ENCODE measurements around the gene MCUB. TPM values are rescaled to one million over a fixed set of nuclear protein-coding genes. Genes with fewer than 3 reads are reported as not detected.
A peak's percentile ranks its signal among the peaks of the same experiment; 100 is the strongest.
"Not testable (repeated sequence)": the region's sequence is repeated elsewhere in the genome, so short reads cannot be mapped to it uniquely, and the experiment has no call there.

Gene MCUB
- total RNA-seq, 8 experiments from 2014 or later: 2.8 to 12.1 (median 7.8) TPM

DNA sequence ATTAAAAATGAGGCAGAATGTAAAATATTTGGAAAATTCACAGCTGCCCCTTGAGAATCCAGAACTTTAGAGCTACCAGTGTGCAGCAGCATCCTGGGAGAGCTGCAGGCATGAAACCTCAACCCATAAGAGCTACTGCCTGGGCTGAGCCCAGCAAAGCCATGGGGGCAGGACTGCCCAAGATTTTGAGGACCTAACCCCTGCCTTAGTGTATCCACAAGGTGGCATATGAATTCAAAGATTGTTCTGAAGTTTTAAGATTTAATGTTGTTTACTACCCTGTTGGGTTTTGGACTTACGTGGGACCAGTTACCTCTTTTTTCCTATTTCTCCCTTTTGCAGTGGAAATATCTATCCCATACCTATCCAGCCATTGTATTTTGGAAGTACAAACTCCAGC, 116.8 kb downstream of the MCUB start:
- 80 to 100% (median 100%) methylated on average over 1 of the region's 1 CpG; no CpG with 5 or more reads in 4 of the 10 experiments for WGBS, 10 experiments
- Histone ChIP-seq H3K4me3 (no peak overlapping the region), H3K27ac (no peak overlapping the region), H3K4me1 (replicated peaks in 1 of 2) (no peaks in the 10 kb centered on the region)
- in situ Hi-C loops (cut with MboI; ENCODE audit: low pct_unique_long_range_greater_than_20kb in 2 of 9, low sequenced_read_pairs in 9 of 9, unreplicated experiment in 9 of 9): no loop called here
- no peak for ATAC-seq (replicated peaks in 6 of 8)

DNA sequence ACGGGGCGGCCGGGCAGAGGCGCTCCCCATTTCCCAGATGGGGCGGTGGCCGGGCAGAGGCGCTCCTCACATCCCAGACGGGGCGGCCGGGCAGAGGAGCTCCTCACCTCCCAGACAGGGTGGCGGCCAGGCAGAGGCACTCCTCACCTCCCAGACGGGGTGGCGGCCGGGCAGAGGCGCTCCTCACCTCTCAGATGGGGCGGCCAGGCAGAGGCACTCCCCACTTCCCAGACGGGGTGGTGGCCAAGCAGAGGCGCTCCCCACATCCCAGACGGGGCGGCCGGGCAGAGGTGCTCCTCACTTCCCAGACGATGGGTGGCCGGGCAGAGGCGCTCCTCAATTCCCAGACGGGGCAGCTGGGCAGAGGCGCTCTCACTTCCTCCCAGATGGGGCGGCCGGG, 118.4 kb downstream of the MCUB start:
- H3K27ac ChIP-seq; H3K4me1 ChIP-seq (replicated peaks in 1 of 2); ATAC-seq (replicated peaks in 6 of 8); in situ Hi-C loops (cut with MboI; ENCODE audit: low pct_unique_long_range_greater_than_20kb in 2 of 9, low sequenced_read_pairs in 9 of 9, unreplicated experiment in 9 of 9); H3K4me3 ChIP-seq: not testable (repeated sequence)
- WGBS, 10 experiments: no CpG with 5 or more reads among the region's 28 CpGs

DNA sequence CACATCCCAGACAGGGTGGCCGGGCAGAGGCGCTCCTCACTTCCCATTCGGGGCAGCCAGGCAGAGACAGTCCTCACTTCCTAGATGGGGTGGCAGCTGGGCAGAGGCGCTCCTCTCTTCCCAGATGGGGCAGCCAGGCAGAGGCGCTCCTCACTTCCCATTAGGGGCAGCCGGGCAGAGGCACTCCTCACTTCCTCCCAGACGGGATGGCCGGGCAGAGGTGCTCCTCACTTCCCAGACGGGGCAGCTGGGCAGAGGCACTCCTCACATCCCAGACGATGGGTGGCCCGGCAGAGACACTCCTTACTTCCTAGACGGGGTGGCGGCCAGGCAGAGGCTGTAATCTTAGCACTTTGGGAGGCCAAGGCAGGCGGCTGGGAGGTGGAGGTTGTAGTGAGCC, 118.9 kb downstream of the MCUB start:
- H3K4me3 ChIP-seq; ATAC-seq (replicated peaks in 6 of 8); H3K4me1 ChIP-seq (replicated peaks in 1 of 2); H3K27ac ChIP-seq; in situ Hi-C loops (cut with MboI; ENCODE audit: low pct_unique_long_range_greater_than_20kb in 2 of 9, low sequenced_read_pairs in 9 of 9, unreplicated experiment in 9 of 9): not testable (repeated sequence)
- WGBS, 10 experiments: no CpG with 5 or more reads among the region's 14 CpGs

DNA sequence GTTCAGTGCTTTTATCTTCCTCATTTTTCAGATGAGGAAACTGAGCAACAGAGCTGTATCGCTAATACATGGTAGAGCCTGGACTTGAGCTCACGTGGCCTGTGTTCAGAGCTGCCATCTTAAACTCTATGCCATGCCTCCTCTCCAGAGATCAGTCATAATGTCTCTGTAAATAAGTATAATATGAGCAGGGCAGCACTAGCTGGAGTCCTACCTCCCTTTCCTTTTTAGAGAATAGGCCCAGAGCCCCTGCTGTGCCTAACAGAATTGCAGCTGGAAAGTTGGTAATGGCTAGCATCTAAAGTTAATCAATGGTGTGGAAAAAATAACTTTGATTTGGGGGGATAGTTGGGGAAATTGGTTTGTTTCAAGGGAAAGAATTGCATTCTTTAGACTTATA, 122.8 kb downstream of the MCUB start:
- ATAC-seq (replicated peaks in 6 of 8): no peak
- 80 to 100% (median 90%) methylated on average over 1 to 2 of the region's 2 CpGs; no CpG with 5 or more reads in 5 of the 10 experiments for WGBS, 10 experiments
- Histone ChIP-seq H3K4me1 (replicated peaks in 1 of 2) (no peaks in the 10 kb centered on the region), H3K27ac (no peak overlapping the region), H3K4me3 (no peak overlapping the region)
- in situ Hi-C loops (cut with MboI; ENCODE audit: low pct_unique_long_range_greater_than_20kb in 2 of 9, low sequenced_read_pairs in 9 of 9, unreplicated experiment in 9 of 9): no loop called here

DNA sequence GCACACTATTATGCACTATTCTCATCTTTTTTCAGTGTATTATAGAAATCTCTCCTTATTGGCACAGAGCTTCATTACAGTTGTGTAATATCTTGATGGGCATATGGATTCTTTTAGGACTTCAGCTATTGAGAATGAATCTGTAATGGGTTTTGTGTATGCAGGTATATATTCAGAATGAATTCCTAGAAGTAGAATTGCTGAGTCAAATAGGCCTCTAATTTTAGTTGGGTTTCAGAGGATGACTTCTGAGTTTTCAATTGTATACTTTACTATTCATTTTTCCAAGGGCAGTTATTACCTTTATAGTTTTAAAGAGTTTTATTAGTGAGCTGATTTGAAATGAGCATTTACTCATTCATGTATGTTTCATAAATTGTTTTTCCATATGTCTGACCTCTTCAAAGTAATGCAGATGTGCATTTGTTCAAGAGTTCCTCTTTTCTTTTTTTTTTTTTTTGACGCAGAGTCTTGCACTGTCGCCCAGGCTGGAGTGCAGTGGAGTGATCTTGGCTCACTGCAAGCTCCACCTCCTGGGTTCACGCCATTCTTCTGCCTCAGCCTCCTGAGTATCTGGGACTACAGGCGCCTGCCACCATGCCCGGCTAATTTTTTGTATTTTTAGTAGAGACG, 123.7 kb downstream of the MCUB start:
- Histone ChIP-seq H3K4me1 (replicated peaks in 1 of 2) (no peaks in the 10 kb centered on the region), H3K27ac (no peak overlapping the region), H3K4me3 (no peak overlapping the region)
- no peak for ATAC-seq (replicated peaks in 6 of 8)
- 100% methylated on average over 1 to 2 of the region's 6 CpGs; no CpG with 5 or more reads in 7 of the 10 experiments for WGBS, 10 experiments
- in situ Hi-C loops (cut with MboI; ENCODE audit: low pct_unique_long_range_greater_than_20kb in 2 of 9, low sequenced_read_pairs in 9 of 9, unreplicated experiment in 9 of 9): no loop called here

DNA sequence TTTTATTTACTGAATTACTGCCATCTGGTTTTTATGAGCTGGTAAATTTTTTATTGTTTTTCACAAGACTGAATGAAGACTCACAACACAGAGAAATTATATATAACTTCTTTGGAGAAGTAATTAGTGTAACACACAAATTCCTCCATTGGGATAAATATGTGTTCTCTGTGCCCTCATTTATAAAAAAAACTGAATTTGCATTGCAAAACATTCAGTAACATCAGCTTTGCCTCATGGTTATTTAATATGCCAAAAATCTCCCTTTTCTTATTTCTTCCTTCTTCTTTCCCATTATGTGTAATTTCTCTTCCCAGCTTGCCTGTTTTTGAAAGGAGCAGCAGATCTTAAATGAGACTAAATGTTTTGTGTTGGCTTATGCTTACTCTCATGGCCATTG, 124.7 kb downstream of the MCUB start:
- H3K4me1 ChIP-seq (replicated peaks in 1 of 2): no peaks in the 10 kb centered on the region
- in situ Hi-C loops (cut with MboI; ENCODE audit: low pct_unique_long_range_greater_than_20kb in 2 of 9, low sequenced_read_pairs in 9 of 9, unreplicated experiment in 9 of 9): no loop called here
- no peak overlapping the region for H3K27ac ChIP-seq
- peak in 3 of 8 experiments; percentile 52 to 69 (median 63) for ATAC-seq (replicated peaks in 6 of 8)
- no peak overlapping the region for H3K4me3 ChIP-seq

DNA sequence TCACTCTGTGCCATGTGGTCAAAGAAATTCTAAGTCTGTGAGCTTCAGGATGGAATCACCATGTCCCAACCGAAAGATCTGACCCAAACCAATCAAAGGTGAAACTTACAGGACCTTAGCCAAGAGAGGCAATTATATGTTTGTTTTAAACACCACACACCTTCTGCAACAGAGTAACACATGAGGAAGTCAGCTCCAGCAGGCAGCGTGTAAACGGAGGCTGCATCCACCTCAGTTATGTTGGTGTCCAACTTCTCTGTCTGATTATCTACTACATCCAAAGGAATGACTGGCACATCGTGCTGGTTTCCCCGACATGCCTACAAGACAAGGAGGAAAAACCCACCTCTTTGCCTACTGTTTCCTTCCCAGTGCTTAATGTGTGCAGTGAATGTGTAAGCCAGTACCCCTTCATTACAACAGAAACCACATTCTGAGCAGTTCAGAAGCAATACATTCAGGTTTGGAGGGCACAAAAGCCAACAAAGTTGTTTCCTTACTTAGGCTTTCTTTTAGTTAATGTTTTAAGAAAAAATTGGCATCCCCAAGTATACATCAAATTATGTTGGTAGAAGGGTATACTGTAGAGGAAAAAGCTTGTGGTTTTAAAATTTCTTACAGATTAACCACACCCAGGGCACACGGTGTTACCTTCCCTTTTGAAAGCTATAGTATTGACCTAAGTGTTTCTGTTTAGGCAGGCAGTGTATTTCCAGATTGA, 130.8 kb downstream of the MCUB start:
- Histone ChIP-seq H3K4me1 (replicated peaks in 1 of 2) (no peaks in the 10 kb centered on the region), H3K4me3 (no peak overlapping the region), H3K27ac (no peak overlapping the region)
- WGBS, 10 experiments: 38 to 100% (median 90%) methylated on average over 1 to 5 of the region's 6 CpGs; no CpG with 5 or more reads in 2 of the 10 experiments
- no peak for ATAC-seq (replicated peaks in 6 of 8)
- in situ Hi-C loops (cut with MboI; ENCODE audit: low pct_unique_long_range_greater_than_20kb in 2 of 9, low sequenced_read_pairs in 9 of 9, unreplicated experiment in 9 of 9): no loop called here

DNA sequence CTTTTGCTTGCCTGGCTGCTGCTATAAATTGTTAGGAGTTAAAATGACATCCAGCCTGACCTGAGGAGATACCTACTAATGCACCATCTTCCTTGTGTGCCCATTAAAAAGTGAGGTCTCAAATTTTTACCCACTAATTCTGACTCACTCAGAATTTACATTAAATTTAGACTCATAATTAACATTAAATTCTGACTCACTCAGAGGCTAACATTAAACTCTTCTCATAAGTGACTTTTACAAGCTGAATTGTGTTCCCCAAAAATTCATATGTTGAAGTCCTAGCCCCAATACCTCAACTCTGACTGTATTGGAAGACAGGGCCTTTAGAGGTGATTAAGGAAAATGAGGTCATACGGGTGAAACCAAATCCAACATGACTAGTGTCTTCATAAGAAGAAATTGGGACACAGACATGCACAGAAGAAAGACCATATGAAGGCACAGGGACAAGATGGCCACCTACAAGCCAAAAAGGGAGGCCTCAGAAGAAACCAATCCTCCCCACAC, 131.4 kb downstream of the MCUB start:
- no peak overlapping the region for H3K27ac ChIP-seq
- peak in 1 of 8 experiments; percentile 52 for ATAC-seq (replicated peaks in 6 of 8)
- in situ Hi-C loops (cut with MboI; ENCODE audit: low pct_unique_long_range_greater_than_20kb in 2 of 9, low sequenced_read_pairs in 9 of 9, unreplicated experiment in 9 of 9): no loop called here
- no peak overlapping the region for H3K4me3 ChIP-seq
- WGBS, 10 experiments: 67 to 100% methylated on average over 1 of the region's 1 CpG; no CpG with 5 or more reads in 8 of the 10 experiments
- H3K4me1 ChIP-seq (replicated peaks in 1 of 2): no peaks in the 10 kb centered on the region

DNA sequence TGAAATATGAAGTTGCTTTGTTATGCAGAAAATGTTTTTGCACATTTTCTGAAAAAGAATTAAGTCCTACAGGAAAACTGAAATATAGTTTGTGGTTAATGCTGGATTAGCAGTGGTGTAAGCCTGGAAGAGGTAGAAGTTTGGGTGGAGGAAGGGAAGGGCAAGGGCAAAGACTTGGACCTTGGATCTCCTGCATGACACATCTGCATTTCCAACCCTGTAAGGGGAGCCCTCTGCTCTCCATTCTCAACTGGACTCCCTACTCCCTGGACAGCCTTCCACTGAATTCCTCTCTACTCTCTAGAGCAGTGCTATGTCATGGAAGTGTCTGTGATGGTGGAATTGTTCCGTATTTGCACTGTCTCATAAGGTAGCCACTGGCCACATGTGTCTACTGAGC, 138.6 kb downstream of the MCUB start:
- Histone ChIP-seq H3K4me3 (no peak overlapping the region), H3K4me1 (replicated peaks in 1 of 2) (peaks cover 5 to 9% of the 10 kb centered on the region in 2 donors), H3K27ac (no peak overlapping the region)
- ATAC-seq (replicated peaks in 6 of 8): no peak
- WGBS, 10 experiments: 100% methylated on average over 1 of the region's 1 CpG; no CpG with 5 or more reads in 6 of the 10 experiments
- in situ Hi-C loops (cut with MboI; ENCODE audit: low pct_unique_long_range_greater_than_20kb in 2 of 9, low sequenced_read_pairs in 9 of 9, unreplicated experiment in 9 of 9): no loop called here

DNA sequence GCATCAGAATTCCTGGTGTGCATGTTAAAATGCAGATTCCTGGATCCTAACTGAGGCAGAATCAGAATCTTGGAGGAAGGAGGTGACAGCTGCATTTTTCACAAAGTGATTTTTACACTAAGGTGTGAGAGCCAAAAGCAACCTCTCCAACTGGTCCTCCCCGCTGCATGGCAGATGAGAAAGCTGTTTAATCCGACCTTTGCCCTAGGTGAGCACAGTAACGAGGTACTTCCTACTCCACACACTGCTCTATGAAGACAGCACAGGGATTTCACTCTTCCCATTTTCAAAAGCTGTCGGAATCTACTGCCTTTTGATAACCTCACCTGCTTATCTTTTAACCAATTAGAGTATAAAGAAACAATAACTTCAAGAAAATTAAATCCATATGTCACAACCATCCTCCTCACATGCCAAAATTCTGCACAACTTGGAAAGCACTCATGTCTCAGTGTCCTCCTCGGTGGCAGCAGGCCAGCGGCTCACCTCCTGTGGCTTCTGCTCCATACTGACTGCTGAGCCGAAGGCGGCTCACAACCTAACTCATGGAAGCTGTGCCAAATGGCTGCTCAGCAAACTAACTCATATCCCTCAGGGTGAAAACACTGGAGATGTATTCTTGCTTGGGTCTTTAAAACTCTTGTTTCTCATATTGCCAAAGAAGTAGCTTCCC, 139.6 kb downstream of the MCUB start:
- 71 to 100% (median 96%) methylated on average over 2 to 6 of the region's 8 CpGs; no CpG with 5 or more reads in 3 of the 10 experiments for WGBS, 10 experiments
- Histone ChIP-seq H3K4me3 (no peak overlapping the region), H3K4me1 (replicated peaks in 1 of 2) (peaks cover 7 to 13% of the 10 kb centered on the region in 2 donors), H3K27ac (no peak overlapping the region)
- in situ Hi-C loops (cut with MboI; ENCODE audit: low pct_unique_long_range_greater_than_20kb in 2 of 9, low sequenced_read_pairs in 9 of 9, unreplicated experiment in 9 of 9): loop anchor here in 1 of 9 experiments (25.0 kb wide), 1 partner anchor 263 kb away; no protein-coding TSS in a partner anchor
- no peak for ATAC-seq (replicated peaks in 6 of 8)

DNA sequence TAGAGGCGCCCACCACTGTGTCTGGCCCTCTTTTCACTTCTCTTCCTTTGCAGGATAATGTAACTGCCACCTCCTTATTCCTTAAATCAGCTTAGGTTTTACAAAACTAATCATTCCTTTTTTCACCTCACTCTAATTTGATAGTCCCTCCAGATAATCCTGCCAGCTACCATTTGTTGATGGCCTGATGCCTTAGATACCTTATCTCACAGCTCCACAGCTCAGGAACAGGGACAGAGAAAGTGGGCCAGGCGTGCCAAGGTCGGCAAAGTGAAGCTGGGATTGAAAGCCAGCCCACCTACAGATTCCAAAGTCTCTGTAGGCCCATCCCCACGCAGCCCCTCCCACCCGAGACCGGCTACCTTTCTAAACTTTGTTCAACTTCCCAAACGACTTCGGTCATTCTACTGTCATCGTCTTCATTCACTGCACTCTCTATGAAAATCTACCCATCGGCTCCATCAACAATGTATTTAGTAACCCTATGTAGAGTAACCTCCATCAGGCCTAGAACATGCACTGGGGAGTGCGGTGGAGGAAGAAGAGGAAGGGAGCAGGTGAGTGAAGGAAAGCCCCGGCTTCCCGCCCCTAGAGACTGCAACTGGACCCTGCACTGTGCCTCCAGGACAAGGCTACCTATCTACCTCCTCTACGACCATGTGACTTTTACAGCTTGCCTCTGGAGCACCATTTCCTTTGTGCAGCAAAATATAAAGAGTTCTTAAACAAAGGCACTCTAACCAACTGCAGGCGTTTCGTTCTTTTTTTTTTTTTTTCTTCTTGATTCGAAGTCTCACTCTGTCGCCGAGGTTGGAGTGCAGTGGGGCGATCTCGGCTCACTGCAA, 141.7 kb downstream of the MCUB start:
- no peak for ATAC-seq (replicated peaks in 6 of 8)
- Histone ChIP-seq H3K4me1 (replicated peaks in 1 of 2) (peaks cover 7 to 13% of the 10 kb centered on the region in 2 donors), H3K27ac (no peak overlapping the region), H3K4me3 (peak overlapping the region; percentile 60 to 81 (median 71))
- WGBS, 10 experiments: 19 to 100% (median 51%) methylated on average over 1 to 12 of the region's 21 CpGs
- in situ Hi-C loops (cut with MboI; ENCODE audit: low pct_unique_long_range_greater_than_20kb in 2 of 9, low sequenced_read_pairs in 9 of 9, unreplicated experiment in 9 of 9): loop anchor here in 1 of 9 experiments (25.0 kb wide), 1 partner anchor 261 kb away; no protein-coding TSS in a partner anchor

DNA sequence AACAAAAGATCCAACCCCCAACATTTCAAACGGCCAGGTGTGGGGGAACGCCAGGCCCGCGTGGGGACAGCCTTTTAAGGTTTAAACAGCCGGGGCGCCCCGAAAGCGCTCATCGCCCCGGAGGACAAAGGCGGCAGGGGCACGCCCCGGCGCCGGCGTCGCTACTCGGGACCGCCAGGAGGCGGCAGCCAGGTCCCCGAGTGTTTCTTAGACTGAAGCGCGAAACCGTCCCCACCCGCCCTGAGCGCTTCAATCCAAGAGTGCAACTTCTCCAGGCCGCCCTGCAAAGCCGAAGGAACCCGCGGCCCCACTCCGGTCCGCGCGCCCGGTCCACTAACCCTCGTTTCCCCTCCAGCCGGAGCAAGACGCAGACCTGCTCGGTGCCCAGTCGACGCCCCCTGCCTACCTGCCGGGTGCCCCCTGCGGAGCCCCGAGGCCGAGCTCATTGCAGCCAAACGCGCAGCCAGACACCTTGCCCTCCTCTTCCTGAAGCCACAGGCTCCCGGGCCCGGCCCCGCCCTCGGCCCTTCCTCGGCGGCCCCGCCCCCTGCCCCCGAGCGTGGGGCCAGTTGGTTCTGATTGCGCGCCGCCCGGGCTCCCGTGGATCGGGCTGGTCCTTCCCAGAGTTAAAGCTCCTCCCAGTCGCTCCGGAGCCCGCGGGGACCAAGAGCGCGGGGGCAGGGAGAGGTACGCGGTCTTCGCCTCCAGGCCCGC, 143.1 kb downstream of the MCUB start, which contains the start of gene CASP6:
CASP6 (minus strand) TSS at position 496 of the 714 bp plus-strand sequence; CDS start at position 446, 50 bp downstream.
- in situ Hi-C loops (cut with MboI; ENCODE audit: low pct_unique_long_range_greater_than_20kb in 2 of 9, low sequenced_read_pairs in 9 of 9, unreplicated experiment in 9 of 9): loop anchor here in 1 of 9 experiments (25.0 kb wide), 1 partner anchor 259 kb away; no protein-coding TSS in a partner anchor
- H3K4me1 ChIP-seq (replicated peaks in 1 of 2): peaks cover 7 to 13% of the 10 kb centered on the region in 2 donors
- peak; percentile 85 to 91 (median 89) for ATAC-seq (replicated peaks in 6 of 8)
- peak within 1 kb of the TSS; percentile 60 to 81 (median 71) for H3K4me3 ChIP-seq
- 0% methylated on average over 3 to 4 of the region's 72 CpGs; no CpG with 5 or more reads in 8 of the 10 experiments for whole genome bisulfite sequencing, 10 experiments
- peak within 1 kb of the TSS; percentile 5 to 64 for H3K27ac ChIP-seq

All from motor neuron (in vitro differentiated cells).